HCT116 (cell line): ENCODE results near the gene RBM47.

Source experiments
- CBX3 ChIP-seq: IDR thresholded peaks from 2 replicates; pipeline ENCODE4 v1.6.1; 2012; ENCODE audit warnings: low read depth
- CTCF ChIP-seq, 3 experiments: fragments of 200-600 bp in 1 of 3; sonication (generic) in 1 of 3; IDR thresholded peaks in 2 of 3; conservative IDR thresholded peaks in 1 of 3; 2 replicates each; pipeline ENCODE4 v1.5.1; 2012 to 2017; ENCODE audit warnings: low read depth in 2 of 3, low read length in 2 of 3, antibody characterized with exemption in 1 of 3, borderline replicate concordance in 1 of 3, control low read depth in 1 of 3, mild to moderate bottlenecking in 1 of 3, mixed read lengths in 1 of 3, mixed run types in 1 of 3, moderate library complexity in 1 of 3; ENCODE audit not compliant: insufficient read depth in 1 of 3
- EZH2phosphoT487 ChIP-seq: fragments of 200-600 bp; IDR thresholded peaks from 2 replicates; pipeline ENCODE4 v1.6.1; 2018; ENCODE audit warnings: antibody characterized with exemption, borderline replicate concordance
- REST ChIP-seq: IDR thresholded peaks from 2 replicates; pipeline ENCODE4 v1.6.1; 2012; ENCODE audit warnings: low read depth
- TCF7L2 ChIP-seq: IDR thresholded peaks from 2 replicates; pipeline ENCODE4 v1.7.0; 2011; ENCODE audit warnings: borderline replicate concordance, inconsistent platforms; ENCODE audit not compliant: insufficient read depth, insufficient read length; ENCODE audit errors: extremely low read depth
- YY1 ChIP-seq: IDR thresholded peaks from 2 replicates; pipeline ENCODE4 v1.6.1; 2011; ENCODE audit warnings: low read length, low read depth, moderate library complexity, mild to moderate bottlenecking; ENCODE audit not compliant: insufficient replicate concordance; ENCODE audit errors: extremely low read depth
- ZNF274 ChIP-seq: fragments of 200-500 bp; sonication (Bioruptor generic); IDR thresholded peaks from 2 replicates; pipeline ENCODE4 v1.6.1; 2014; ENCODE audit warnings: mild to moderate bottlenecking, low read depth, low read length, inconsistent platforms

- TF ChIP-seq CBX3 (no peak), REST (no peak), YY1 (no peak), CTCF (IDR thresholded peaks at IDR 0.05 in 2 of 3, conservative IDR thresholded peaks at IDR 0.05 in 1 of 3; ENCODE audit: borderline replicate concordance in 1 of 3, insufficient read depth in 1 of 3, low read depth in 2 of 3, low read length in 2 of 3) (no peak), EZH2phosphoT487 (no peak), TCF7L2 (no peak), ZNF274 (no peak)
Measured at GRCh38 chr4:40531636-40532023, 98.0 kb downstream of the RBM47 start.
